ENCODE results near the gene YWHAH.
A peak's percentile ranks its signal among the peaks of the same experiment; 100 is the strongest.

YWHAH gene

GRCh38 chr22:31951194-31952093 lies 7.1 kb downstream of the YWHAH start:
- H3K4me2 ChIP-seq (ENCODE audit: low read length) = no peak overlapping the region
- no peaks in the 10 kb centered on the region for H3K27me3 ChIP-seq (ENCODE audit: low read depth, low read length)
- no peak overlapping the region for H3K4me3 ChIP-seq (ENCODE audit: low read length)
- peaks cover 85% of the 10 kb centered on the region for H4K20me1 ChIP-seq (ENCODE audit: insufficient read depth, low read length)
- H3K9ac ChIP-seq (ENCODE audit: low read length) = no peak overlapping the region
- H3K9me3 ChIP-seq (ENCODE audit: insufficient read depth, low read length) = no peaks in the 10 kb centered on the region
- peaks cover 99% of the 10 kb centered on the region for H3K79me2 ChIP-seq (ENCODE audit: low read length)
- H3K36me3 ChIP-seq (replicated peaks; ENCODE audit: low read depth, low read length) = peaks cover 66% of the 10 kb centered on the region
- TF ChIP-seq, protein P1, sequence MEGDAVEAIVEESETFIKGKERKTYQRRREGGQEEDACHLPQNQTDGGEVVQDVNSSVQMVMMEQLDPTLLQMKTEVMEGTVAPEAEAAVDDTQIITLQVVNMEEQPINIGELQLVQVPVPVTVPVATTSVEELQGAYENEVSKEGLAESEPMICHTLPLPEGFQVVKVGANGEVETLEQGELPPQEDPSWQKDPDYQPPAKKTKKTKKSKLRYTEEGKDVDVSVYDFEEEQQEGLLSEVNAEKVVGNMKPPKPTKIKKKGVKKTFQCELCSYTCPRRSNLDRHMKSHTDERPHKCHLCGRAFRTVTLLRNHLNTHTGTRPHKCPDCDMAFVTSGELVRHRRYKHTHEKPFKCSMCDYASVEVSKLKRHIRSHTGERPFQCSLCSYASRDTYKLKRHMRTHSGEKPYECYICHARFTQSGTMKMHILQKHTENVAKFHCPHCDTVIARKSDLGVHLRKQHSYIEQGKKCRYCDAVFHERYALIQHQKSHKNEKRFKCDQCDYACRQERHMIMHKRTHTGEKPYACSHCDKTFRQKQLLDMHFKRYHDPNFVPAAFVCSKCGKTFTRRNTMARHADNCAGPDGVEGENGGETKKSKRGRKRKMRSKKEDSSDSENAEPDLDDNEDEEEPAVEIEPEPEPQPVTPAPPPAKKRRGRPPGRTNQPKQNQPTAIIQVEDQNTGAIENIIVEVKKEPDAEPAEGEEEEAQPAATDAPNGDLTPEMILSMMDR (IDR thresholded peaks at IDR 0.05; ENCODE audit: low read depth, low read length) = no peak
- TF ChIP-seq EZH2phosphoT487 (IDR thresholded peaks at IDR 0.05; ENCODE audit: low read depth) = no peak
- no peak overlapping the region for H2AFZ ChIP-seq (ENCODE audit: low read depth, low read length)
- peaks cover 9% of the 10 kb centered on the region for H3K4me1 ChIP-seq (ENCODE audit: low read length)
- no peak overlapping the region for H3K27ac ChIP-seq (ENCODE audit: low read length)

GRCh38 chr22:31952094-31952401 lies 7.7 kb downstream of the YWHAH start:
- no peak for TF ChIP-seq EZH2phosphoT487 (IDR thresholded peaks at IDR 0.05; ENCODE audit: low read depth)
- TF ChIP-seq, protein P1 (IDR thresholded peaks at IDR 0.05; ENCODE audit: low read depth, low read length) = peak; percentile 21; the same call in 1 of the 2 replicates
- Histone ChIP-seq H3K79me2 (ENCODE audit: low read length) (peaks cover 97% of the 10 kb centered on the region), H3K9me3 (ENCODE audit: insufficient read depth, low read length) (no peaks in the 10 kb centered on the region), H3K36me3 (replicated peaks; ENCODE audit: low read depth, low read length) (peaks cover 72% of the 10 kb centered on the region), H3K4me2 (ENCODE audit: low read length) (no peak overlapping the region), H2AFZ (ENCODE audit: low read depth, low read length) (no peak overlapping the region), H3K4me3 (ENCODE audit: low read length) (no peak overlapping the region), H3K27me3 (ENCODE audit: low read depth, low read length) (no peaks in the 10 kb centered on the region), H4K20me1 (ENCODE audit: insufficient read depth, low read length) (peaks cover 85% of the 10 kb centered on the region), H3K9ac (ENCODE audit: low read length) (no peak overlapping the region), H3K4me1 (ENCODE audit: low read length) (peaks cover 5% of the 10 kb centered on the region), H3K27ac (ENCODE audit: low read length) (no peak overlapping the region)

GRCh38 chr22:31952472-31952871 lies 8.1 kb downstream of the YWHAH start:
- H3K9ac ChIP-seq (ENCODE audit: low read length) = no peak overlapping the region
- H3K36me3 ChIP-seq (replicated peaks; ENCODE audit: low read depth, low read length) = peaks cover 74% of the 10 kb centered on the region
- H3K27ac ChIP-seq (ENCODE audit: low read length) = no peak overlapping the region
- no peak overlapping the region for H3K4me2 ChIP-seq (ENCODE audit: low read length)
- no peaks in the 10 kb centered on the region for H3K27me3 ChIP-seq (ENCODE audit: low read depth, low read length)
- peaks cover 85% of the 10 kb centered on the region for H4K20me1 ChIP-seq (ENCODE audit: insufficient read depth, low read length)
- no peak for TF ChIP-seq EZH2phosphoT487 (IDR thresholded peaks at IDR 0.05; ENCODE audit: low read depth)
- TF ChIP-seq, protein P1 (IDR thresholded peaks at IDR 0.05; ENCODE audit: low read depth, low read length) = no peak
- H3K4me1 ChIP-seq (ENCODE audit: low read length) = 0 out of 2 replicates have a peak, but pooled peaks cover 1% of the 10 kb centered on the region
- H3K79me2 ChIP-seq (ENCODE audit: low read length) = peaks cover 92% of the 10 kb centered on the region
- H3K9me3 ChIP-seq (ENCODE audit: insufficient read depth, low read length) = no peaks in the 10 kb centered on the region
- H2AFZ ChIP-seq (ENCODE audit: low read depth, low read length) = no peak overlapping the region
- H3K4me3 ChIP-seq (ENCODE audit: low read length) = no peak overlapping the region

DNA sequence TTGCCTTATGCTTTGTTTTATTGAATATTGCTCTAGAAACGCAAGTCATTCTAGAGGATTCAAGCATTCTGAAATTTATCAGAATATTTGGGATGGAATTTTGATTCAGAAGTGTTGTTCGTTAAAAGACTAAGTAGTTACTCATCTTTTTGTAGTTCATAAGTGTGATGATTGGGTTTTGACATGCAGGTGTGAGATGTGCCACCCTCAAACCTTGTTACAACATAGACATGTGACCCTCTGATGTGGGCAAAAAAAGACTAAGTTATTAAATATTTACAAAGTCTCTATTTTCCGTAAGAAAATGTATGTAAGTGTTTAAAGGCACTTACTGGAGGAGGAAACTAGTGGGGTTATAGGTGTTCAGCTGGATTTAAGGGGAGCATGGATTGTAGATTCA lies 8.9 kb downstream of the YWHAH start:
- H3K4me2 ChIP-seq (ENCODE audit: low read length) = no peak overlapping the region
- H3K4me1 ChIP-seq (ENCODE audit: low read length) = no peaks in the 10 kb centered on the region
- H3K9me3 ChIP-seq (ENCODE audit: insufficient read depth, low read length) = no peaks in the 10 kb centered on the region
- no peak overlapping the region for H3K9ac ChIP-seq (ENCODE audit: low read length)
- no peak overlapping the region for H3K4me3 ChIP-seq (ENCODE audit: low read length)
- no peak overlapping the region for H3K27ac ChIP-seq (ENCODE audit: low read length)
- H2AFZ ChIP-seq (ENCODE audit: low read depth, low read length) = no peak overlapping the region
- no peak for TF ChIP-seq EZH2phosphoT487 (IDR thresholded peaks at IDR 0.05; ENCODE audit: low read depth)
- TF ChIP-seq, protein P1 (IDR thresholded peaks at IDR 0.05; ENCODE audit: low read depth, low read length) = no peak
- H4K20me1 ChIP-seq (ENCODE audit: insufficient read depth, low read length) = peaks cover 86% of the 10 kb centered on the region
- peaks cover 76% of the 10 kb centered on the region for H3K36me3 ChIP-seq (replicated peaks; ENCODE audit: low read depth, low read length)
- H3K27me3 ChIP-seq (ENCODE audit: low read depth, low read length) = no peaks in the 10 kb centered on the region
- peaks cover 85% of the 10 kb centered on the region for H3K79me2 ChIP-seq (ENCODE audit: low read length)
